Panc1 (cell line): ENCODE measurements around the gene PPM1H.

Experiments used
- POLR2AphosphoS5 ChIP-seq: IDR thresholded peaks from 2 replicates; pipeline ENCODE4 v1.6.1; 2012; ENCODE audit warnings: mild to moderate bottlenecking, low read depth, low read length, moderate library complexity
- REST ChIP-seq, 2 experiments: IDR thresholded peaks; 2 replicates each; pipeline ENCODE4 v1.6.1; 2011 to 2012; ENCODE audit warnings: low read depth in 2 of 2, control low read depth in 1 of 2, low read length in 1 of 2, mild to moderate bottlenecking in 1 of 2, moderate library complexity in 1 of 2; ENCODE audit not compliant: insufficient read depth in 1 of 2
- SIN3A ChIP-seq: IDR thresholded peaks from 2 replicates; pipeline ENCODE4 v1.6.1; 2012; ENCODE audit warnings: low read depth, mild to moderate bottlenecking, low read length, moderate library complexity, borderline replicate concordance; ENCODE audit not compliant: insufficient read depth
- TF ChIP-seq, protein P1 (sequence below): fragments of 450-650 bp; IDR thresholded peaks from 2 replicates; pipeline ENCODE4 v1.5.1; 2017; ENCODE audit warnings: mild to moderate bottlenecking

- TF ChIP-seq, protein P1, sequence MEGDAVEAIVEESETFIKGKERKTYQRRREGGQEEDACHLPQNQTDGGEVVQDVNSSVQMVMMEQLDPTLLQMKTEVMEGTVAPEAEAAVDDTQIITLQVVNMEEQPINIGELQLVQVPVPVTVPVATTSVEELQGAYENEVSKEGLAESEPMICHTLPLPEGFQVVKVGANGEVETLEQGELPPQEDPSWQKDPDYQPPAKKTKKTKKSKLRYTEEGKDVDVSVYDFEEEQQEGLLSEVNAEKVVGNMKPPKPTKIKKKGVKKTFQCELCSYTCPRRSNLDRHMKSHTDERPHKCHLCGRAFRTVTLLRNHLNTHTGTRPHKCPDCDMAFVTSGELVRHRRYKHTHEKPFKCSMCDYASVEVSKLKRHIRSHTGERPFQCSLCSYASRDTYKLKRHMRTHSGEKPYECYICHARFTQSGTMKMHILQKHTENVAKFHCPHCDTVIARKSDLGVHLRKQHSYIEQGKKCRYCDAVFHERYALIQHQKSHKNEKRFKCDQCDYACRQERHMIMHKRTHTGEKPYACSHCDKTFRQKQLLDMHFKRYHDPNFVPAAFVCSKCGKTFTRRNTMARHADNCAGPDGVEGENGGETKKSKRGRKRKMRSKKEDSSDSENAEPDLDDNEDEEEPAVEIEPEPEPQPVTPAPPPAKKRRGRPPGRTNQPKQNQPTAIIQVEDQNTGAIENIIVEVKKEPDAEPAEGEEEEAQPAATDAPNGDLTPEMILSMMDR, result peak; percentile 23; the same call in 1 of the 2 replicates
- TF ChIP-seq POLR2AphosphoS5 (no peak), SIN3A (no peak), REST (IDR thresholded peaks at IDR 0.05; ENCODE audit: insufficient read depth in 1 of 2, low read depth in 2 of 2, low read length in 1 of 2) (no peak)
Measured at GRCh38 chr12:62827042-62827441, 107.9 kb downstream of the PPM1H start.
